Fibroblast of mammary gland (primary cell): Measurements from ENCODE around the gene KRTAP5-7.

ENCODE experiments used
- DNase-seq: peaks from one replicate; pipeline ENCODE4 v3.0.0-alpha.2; 2010; ENCODE audit warnings: low read depth
- H3K4me3 ChIP-seq: 2 replicates; pipeline ENCODE4 v1.5.1; 2011; ENCODE audit warnings: low read depth, mild to moderate bottlenecking, low read length, moderate library complexity; ENCODE audit not compliant: control insufficient read depth
- CTCF ChIP-seq: conservative IDR thresholded peaks from 2 replicates; pipeline ENCODE4 v1.5.1; 2011; ENCODE audit warnings: low read depth, low read length, inconsistent platforms; ENCODE audit not compliant: control insufficient read depth, insufficient read depth

The KRTAP5-7 gene

GRCh38 chr11:71483692-71484091, 43.4 kb upstream of the KRTAP5-7 start:
- TF ChIP-seq CTCF: no peak
- no peak for DNase-seq

GRCh38 chr11:71484248-71485062, 42.6 kb upstream of the KRTAP5-7 start:
- no peak for TF ChIP-seq CTCF

More at GRCh38 chr11:71483692-71484091, 43.4 kb upstream of the KRTAP5-7 start:
- H3K4me3 ChIP-seq: no peak overlapping the region

GRCh38 chr11:71485063-71485399, 42.0 kb upstream of the KRTAP5-7 start:
- TF ChIP-seq CTCF: no peak
- no peak overlapping the region for H3K4me3 ChIP-seq
- no peak for DNase-seq

More at GRCh38 chr11:71484248-71485062, 42.6 kb upstream of the KRTAP5-7 start:
- no peak for DNase-seq
- H3K4me3 ChIP-seq: no peak overlapping the region

- no peak for TF ChIP-seq CTCF
- no peak for DNase-seq
- H3K4me3 ChIP-seq: no peak overlapping the region
These were observed 41.6 kb upstream of the KRTAP5-7 start for GRCh38 chr11:71485466-71485865.

- DNase-seq: no peak
- TF ChIP-seq CTCF: no peak
- H3K4me3 ChIP-seq: no peak overlapping the region
These were observed 40.7 kb upstream of the KRTAP5-7 start for GRCh38 chr11:71486320-71486719.

GRCh38 chr11:71488681-71489270, 38.3 kb upstream of the KRTAP5-7 start:
- no peak overlapping the region for H3K4me3 ChIP-seq
- DNase-seq: no peak
- TF ChIP-seq CTCF: no peak
